EH (cell line): ENCODE data around the gene HIGD1C.
"Not testable (repeated sequence)": the region's sequence is repeated elsewhere in the genome, so short reads cannot be mapped to it uniquely, and the experiment has no call there.

Experiments
- DNase-seq: peaks from one replicate; pipeline ENCODE4 v3.0.0-alpha.2; 2015; ENCODE audit warnings: low read depth

The HIGD1C gene

DNA sequence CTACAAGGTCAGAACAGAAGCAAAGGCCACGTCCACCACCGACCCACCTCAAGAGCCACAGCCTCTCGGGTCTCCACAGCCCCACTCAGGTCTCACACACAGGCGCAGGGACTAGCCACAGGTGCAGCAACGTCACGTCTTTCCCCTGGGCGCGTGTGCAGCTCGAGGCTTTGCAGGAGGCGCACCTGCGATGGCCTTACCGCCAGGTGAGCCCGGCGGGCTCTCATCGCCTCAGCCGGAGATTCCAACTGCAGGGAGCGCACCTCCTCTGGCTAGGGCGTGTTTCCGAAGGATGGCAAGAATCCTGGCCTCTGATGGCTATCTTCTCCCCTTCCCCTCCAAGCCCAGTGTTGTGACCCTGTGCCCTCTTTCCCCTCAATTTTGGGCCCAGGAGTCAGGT lies at the start of gene HIGD1C:
Gene HIGD1C (plus strand): TSS at position 35 of the 400 bp plus-strand sequence. CDS start 1,455 bp downstream, outside the sequence.
- no peak for DNase-seq

DNA sequence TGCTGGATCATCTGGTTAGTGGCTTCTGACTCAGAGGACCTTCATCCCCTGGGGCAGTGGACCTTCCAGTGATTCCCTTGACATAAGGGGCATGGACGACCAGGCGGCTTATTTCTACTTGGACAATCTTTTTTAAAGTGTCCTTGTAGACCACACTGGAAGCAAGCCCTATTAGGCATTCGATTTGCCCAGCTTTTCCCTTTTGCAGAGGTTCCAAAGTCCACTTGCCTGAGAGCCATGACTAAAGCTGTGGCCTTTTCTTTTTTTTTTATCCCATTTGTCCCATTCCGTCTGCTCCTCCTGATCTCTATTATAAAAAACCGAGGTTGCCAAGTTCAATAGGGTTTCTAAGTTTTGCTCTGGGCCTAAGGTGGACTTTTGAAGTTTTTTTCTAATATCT lies 43.9 kb upstream of the HIGD1C start:
- DNase-seq, result not testable (repeated sequence)

DNA sequence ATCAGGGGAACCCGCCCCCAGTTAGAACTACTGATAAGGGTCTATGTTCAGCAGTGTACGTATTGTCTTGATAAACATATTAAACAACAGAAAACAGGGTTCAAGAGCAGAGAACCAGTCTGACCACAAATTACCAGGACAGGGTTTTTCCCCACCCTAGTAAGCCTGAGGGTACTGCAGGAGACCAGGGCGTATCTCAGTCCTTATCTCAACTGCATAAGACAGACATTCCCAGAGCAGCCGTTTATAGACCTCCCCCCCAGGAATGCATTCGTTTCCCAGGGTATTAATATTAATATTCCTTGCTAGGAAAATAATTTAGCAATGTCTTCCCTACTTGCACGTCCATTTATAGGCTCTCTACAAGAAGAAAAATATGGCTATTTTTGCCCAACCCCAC lies 40.0 kb upstream of the HIGD1C start:
- not testable (repeated sequence) for DNase-seq

DNA sequence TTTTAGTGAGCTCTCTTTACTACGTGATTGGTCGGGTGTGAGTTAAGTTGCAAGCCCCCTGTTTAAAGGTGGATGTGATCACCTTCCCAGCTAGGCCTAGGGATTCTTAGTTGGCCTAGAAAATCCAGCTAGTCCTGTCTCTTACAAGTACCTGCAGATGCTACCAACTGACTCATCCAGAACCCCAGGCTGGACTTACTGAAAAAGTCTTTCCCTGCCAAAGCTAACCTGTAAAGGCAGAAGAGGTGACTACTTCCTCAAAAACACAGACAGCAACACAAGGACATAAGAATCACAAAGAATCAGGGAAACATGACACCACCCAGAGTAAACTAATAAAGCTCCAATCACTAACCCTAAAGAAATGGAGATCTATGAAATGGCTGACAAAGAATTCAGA lies 39.1 kb upstream of the HIGD1C start:
- DNase-seq, result no peak

DNA sequence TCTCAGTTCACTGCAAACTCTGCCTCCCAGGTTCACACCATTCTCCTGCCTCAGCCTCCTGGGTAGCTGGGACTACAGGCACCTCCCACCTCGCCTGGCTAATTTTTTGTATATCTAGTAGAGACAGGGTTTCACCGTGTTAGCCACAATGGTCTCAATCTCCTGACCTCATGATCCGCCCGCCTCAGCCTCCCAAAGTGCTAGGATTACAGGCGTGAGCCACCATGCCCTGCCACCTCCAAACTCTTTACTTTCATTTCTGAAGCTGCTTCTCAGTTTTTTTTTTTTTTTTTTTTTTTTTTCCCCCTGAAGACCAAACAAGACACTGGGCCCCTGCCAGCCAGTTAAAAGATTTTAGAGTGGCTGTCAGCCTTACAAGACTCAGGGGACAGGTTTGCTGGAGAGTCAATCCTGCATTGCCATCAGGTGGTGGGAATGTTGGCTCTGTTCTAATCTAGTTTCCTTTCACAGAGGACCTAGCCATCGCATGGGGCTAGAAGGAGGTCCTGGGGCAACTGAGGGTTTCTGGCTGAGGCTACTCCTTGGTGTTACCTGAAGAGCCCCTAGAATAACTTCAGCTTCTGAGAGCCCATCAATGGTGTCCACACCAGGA lies 37.4 kb upstream of the HIGD1C start:
- DNase-seq, result no peak

DNA sequence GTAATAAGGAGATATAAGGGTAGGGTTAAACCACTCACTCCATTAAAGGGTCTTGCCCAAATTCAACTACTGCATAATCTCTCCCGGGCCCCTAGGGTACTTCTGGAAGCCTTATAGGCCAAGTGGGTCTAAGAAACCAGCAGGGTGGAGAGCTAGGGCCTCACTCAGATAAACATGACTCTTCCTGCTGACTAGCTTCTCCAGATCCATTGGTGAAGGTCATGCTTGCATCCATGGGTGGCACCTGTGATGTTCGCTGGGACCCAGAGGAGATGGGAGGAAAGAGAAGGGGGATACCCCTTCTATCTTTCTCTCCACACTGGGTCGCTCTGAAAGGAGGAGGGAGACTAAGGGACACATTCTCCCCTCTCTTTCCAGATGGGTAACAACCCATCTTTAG lies 36.1 kb upstream of the HIGD1C start:
- DNase-seq, result no peak

DNA sequence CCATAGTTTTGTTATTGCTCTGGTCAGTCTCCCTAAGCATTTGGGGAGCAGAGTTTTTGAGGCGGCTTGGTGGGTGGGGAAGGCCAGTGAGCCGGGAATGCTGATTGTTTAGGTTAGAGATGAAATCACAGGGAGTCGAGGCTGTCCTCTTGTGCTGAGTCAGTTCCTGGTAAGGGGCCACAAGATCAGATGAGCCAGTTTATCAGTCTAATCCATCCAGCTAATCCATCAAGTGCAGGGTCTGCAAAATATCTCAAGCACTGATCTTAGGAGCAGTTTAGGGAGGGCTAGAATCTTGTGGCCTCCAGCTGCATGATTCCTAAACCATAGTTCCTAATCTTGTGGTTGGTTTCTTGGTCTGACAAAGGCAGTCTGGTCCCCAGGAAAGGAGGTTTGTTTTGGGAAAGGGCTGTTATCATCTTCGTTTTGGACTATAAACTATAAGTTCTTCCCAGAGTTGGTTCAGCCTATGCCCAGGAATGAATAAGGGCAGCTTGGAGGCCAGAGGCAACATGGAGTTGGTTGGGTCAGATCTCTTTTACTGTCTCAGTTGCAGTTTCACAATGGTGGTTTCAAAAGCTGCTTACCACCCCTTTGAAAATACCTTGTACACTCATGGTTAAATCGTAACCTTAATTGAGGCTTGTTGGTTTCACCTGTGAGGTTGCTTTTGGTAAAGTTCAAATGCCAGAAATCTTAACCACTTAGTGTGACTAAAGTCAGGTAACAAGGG lies 33.6 kb upstream of the HIGD1C start:
- DNase-seq, result no peak

DNA sequence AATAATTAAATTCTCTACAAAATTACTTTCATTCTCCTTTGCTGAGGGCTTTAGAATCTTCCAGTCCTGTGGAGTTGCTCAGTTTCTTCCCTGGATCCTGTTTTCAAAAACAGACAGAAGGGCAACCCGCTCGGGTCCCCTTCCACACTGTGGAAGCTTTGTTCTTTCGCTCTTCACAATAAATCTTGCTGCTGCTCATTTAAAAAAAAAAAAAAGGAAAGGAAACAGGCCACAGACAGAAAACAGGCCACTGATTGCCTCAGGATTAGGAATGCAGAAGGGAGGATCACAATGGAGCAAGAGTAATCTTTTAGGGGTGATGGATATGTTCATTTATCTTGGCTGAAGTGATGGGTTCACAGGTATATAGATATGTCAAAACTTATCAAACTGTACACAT lies 29.5 kb upstream of the HIGD1C start:
- DNase-seq, result peak; percentile 41

DNA sequence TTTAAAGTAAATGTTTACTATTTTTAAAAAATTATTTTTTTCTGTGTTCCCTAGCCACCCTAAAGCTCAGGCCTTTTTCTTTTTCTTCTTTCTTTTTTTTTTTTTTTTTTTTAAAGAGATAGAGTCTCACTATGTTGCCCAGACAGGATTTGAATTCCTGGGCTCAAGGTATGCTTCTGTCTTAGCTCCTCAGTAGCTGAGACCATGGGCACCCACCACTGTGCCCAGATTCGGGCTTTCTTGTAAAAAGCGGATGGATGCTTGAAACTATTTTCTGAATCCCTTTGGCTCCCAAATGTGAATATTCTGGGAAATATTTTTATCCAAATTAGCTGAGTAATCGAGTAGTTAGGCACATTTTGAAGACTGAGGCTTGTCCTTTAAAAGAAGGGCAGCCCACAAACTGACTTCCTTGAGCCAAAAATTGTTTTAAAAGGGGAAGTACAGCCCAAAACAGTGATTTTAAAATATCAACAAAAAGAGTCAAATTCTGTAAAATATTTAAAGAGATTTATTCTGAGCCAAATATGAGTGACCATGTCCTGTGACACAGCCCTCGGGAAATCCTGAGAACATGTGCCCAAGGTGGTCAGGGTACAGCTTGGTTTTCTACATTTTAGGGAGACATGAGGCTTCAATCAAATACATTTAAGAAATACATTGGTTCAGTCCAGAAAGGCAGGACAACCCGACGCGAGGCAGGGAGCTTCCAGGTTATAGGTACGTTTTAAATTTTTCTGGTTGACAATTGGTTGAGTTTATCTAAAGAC lies 28.8 kb upstream of the HIGD1C start:
- peak; percentile 23 for DNase-seq

DNA sequence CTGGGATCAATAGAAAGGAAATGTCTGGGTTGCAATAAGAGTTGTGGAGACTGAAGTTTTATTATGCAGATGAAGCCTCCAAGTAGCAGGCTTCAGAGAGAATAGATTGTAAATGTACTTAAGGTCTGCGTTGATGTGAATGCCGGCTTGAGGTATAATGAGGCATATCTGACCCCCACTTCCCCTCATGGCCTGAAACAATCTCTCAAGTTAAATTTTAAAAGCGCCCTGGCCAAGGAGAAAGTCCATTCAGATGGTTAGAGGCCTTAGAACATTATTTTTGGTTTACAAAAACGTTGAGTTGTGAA lies 28.3 kb upstream of the HIGD1C start:
- DNase-seq, result no peak

DNA sequence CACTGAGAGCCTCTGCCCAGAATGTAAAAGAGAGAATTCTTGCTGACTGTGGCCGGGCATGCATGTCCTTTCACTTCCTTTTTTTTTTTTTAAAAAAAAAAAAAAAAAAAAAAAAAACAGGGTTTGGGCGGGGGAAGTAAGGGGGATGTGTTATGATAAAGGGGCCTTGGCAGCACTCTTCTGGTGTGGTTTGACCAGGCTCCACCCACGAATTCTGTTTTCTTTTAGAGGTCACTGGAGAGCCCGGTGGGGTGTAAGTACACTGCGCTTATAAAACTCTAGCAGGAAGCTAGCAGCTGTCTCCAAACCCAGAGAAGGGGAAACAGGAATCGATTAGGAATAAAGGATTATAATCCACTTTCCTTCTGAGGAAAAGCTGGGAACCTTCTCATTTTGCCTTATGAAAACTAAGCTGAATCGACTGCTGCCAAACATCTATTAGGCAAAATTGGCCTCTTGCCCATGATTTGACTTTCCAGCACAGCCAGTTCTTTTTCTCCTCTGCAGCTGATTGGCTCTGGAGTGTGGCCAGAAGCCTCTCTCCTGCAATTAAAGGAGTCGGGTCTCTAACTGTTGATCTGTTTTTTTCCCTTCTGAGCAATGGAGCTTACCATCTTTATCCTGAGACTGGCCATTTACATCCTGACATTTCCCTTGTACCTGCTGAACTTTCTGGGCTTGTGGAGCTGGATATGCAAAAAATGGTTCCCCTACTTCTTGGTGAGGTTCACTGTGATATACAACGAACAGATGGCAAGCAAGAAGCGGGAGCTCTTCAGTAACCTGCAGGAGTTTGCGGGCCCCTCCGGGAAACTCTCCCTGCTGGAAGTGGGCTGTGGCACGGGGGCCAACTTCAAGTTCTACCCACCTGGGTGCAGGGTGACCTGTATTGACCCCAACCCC lies 27.7 kb upstream of the HIGD1C start:
- DNase-seq, result peak; percentile 87

DNA sequence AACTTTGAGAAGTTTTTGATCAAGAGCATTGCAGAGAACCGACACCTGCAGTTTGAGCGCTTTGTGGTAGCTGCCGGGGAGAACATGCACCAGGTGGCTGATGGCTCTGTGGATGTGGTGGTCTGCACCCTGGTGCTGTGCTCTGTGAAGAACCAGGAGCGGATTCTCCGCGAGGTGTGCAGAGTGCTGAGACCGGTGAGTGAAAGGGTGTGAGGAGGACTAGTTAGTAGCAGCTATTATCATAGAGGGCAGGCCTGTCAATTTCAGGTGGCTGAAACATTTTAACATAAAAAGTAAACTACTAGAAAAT lies 27.0 kb upstream of the HIGD1C start:
- no peak for DNase-seq

DNA sequence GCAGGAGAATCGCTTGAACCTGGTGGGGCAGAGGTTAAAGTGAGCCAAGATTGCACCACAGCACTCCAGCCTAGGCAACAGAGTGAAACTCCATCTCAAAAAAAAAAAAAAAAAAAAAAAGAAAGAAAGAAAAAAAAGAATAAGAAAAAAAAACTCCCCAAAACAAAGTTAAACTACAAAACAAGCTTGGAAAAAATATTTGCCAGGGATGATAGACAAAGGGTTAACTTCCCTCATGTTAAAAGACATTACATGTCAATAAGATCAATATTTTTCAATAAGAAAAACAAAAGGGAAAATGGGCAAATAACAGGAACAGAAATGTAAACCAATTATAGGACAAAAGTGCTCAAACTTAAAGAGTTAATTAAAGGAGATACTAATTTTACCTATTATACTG lies 26.4 kb upstream of the HIGD1C start:
- no peak for DNase-seq

DNA sequence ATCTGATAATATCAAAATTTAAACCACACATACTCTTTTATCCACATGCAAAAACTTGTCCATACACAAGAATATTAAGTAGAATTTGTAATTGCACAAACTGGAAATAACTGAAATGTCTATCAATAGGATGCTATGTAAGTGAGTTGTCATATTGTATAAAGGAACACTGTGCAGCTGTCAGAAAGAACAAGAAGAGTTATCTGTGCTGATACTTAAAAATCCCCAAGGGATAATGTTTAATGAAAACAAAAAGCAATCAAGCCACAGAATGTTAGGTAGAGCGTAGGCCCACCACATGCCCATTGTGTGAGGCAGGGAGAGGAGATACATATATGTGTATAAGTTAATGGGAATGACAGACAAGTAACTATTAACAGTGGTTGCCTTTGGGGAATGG lies 25.9 kb upstream of the HIGD1C start:
- DNase-seq, result no peak

DNA sequence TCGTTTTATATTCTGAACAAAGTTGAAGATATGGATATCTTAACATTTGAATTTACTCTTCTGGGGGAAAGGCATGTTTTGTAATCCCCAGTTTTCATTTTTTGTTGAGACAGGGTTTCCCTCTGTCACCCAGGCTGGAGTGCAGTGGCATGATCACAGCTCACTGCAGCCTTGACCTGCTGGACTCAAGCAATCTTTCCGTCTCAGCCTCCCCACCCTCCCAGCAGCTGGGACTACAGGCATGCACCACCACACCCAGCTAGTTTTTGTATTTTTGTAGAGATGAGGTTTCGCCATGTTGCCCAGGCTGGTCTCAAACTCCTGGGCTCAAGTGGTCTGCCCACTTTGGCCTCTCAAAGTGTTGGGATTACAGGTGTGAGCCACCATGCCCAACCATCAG lies 25.4 kb upstream of the HIGD1C start:
- DNase-seq, result not testable (repeated sequence)

DNA sequence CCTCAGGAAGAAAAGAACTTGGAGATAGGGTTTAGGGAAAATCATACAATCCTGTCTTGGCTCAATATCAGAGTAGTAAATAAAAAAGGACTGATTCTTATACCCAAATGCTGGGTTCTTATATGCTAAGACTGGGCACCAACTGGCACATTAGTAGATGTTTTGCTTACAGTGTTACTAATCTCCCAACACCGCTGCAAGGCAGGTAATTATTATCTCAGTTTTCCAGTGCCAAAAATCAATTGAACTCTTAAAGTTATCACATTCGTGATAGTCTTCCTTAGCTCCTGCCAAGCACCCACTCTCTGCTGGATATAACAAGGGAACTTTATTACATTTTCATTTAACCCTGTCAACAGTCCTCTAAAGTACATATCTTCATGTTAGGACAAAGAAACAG lies 25.0 kb upstream of the HIGD1C start:
- DNase-seq, result no peak

DNA sequence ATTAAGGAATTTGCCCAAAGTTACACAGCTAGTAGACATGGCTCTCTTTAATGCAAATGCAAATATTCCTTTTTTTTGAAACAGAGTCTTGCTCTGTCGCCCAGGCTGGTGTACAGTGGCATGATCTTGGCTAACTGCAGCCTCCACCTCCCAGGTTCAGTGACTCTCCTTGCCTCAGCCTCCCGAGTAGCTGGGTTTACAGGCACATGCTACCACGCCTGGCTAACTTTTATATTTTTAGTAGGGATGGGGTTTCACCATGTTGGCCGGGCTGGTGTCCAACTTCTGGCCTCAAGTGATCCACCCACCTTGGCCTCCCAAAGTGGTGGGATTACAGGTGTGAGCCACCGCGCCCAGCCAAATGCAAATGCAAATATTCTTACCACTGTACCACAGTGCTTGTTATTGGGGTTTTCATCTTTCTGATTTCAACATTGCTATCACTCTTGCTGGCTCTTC lies 24.5 kb upstream of the HIGD1C start:
- no peak for DNase-seq

DNA sequence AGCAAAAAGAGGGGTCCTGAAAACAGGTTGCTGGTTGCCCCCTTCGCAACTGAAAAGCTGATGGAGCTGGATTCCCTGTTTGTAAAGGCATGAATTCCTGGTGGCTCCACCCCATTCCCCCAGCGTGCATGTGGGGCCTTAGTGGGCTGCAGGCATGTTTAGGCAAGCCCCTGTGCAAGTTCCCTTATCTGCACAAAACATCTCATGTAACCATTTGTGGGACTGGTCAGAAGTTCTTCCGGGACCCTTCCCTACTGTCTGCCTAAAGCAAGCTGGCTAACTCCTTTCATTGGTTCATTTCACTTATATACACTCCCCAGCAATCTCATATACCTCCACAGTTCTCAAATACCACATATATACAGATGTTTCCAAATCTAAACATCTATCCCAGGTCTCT lies 24.0 kb upstream of the HIGD1C start:
- no peak for DNase-seq

DNA sequence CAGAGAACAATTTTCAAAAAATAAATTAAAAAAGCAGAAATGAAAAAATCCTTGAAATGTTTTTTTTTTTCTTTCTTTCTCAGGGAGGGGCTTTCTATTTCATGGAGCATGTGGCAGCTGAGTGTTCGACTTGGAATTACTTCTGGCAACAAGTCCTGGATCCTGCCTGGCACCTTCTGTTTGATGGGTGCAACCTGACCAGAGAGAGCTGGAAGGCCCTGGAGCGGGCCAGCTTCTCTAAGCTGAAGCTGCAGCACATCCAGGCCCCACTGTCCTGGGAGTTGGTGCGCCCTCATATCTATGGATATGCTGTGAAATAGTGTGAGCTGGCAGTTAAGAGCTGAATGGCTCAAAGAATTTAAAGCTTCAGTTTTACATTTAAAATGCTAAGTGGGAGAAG lies 22.5 kb upstream of the HIGD1C start:
- DNase-seq, result no peak

DNA sequence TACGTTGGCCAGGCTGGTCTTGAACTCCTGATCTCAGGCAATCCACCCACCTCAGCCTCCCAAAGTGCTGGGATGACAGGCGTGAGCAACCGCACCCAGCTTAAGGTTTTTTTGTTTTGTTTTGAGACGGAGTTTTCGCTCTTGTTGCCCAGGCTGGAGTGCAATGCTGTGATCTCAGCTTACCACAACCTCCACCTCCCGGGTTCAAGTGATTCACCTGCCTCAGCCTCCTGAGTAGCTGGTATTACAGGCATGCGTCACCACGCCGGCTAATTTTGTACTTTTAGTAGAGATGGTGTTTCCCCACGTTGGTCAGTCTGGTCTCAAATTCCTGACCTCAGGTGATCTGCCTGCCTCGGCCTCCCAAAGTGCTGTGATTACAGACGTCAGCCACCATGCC lies 21.9 kb upstream of the HIGD1C start:
- DNase-seq, result not testable (repeated sequence)

DNA sequence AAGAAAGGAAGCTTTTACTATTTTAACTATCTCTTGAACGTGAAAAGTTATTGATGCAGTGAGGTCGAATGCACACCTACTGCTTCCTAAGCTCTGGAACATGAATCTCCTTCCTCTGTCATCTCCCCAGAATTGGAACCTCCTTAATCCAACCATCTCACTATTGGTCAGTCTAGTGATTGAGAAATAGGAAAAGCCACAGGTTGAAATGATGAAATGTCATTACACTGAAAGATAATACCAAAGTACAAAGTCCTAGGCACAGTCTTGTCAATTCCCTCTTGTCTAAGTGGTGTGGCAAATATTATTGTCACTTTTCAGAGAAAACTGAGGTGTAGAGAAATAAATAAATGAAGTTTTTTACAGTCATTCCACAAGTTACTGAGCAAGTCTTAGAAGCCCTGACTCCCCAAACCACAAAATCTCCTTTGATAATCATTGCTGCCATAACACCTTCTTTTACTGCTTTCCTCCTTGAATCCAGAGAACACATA lies 19.5 kb upstream of the HIGD1C start:
- no peak for DNase-seq

DNA sequence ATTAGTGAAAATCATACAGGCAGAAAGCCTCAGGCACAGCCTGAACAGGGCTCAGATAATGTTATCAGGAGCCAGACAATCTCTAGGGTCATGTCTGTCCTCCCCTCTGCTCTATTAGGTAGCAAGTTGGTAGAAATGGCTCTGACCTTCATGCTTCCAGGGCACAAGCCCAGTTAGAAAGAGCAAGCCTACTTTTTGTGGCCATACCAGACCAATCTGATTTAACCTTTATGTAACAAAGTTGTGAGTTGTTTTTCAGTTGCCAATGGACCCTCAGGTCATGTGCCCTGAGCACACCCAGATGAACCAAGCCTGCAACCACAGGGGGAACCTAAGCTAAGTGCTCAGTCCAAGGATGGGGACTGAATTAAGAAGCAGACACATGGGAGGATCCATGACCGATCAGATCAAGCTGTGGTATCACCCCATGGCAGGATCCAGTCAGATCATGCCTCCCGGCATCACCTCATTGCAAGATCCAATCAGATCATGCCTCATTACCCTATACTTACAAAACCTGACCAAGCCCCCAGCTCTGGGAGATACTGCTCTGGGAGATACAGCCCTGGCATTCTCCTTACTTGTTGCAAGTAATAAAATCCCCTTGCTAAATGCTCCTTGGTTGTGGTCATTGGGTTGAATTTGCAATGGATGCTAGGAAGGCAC lies 18.8 kb upstream of the HIGD1C start:
- no peak for DNase-seq
